Measurements from ENCODE around the gene FZD1.

GRCh38 chr7:91266067-91266688, 1.9 kb downstream of the FZD1 start:
- TF ChIP-seq POLR2AphosphoS5 (IDR thresholded peaks at IDR 0.05; ENCODE audit: low read depth, low read length) = no peak
- TF ChIP-seq POLR2A (IDR thresholded peaks at IDR 0.05; ENCODE audit: low read depth, low read length) = no peak
- TF ChIP-seq TAF1 (IDR thresholded peaks at IDR 0.05; ENCODE audit: low read depth, low read length) = no peak
- no peak for TF ChIP-seq SPI1 (IDR thresholded peaks at IDR 0.05; ENCODE audit: low read depth, low read length)
